Common myeloid progenitor, CD34-positive (primary cell): Measurements from ENCODE around the gene FHAD1.

ENCODE experiments used
- CTCF ChIA-PET: fragments of 350-600 bp; sonication (Branson Sonifier 250); formaldehyde crosslinking; loops from one replicate; lab custom pipeline; 2021; ENCODE audit warnings: antibody characterized with exemption; lab: Charles Lee
- POLR2A ChIA-PET: fragments of 350-600 bp; sonication (Branson Sonifier 250); formaldehyde crosslinking; loops from one replicate; lab custom pipeline; 2021; ENCODE audit warnings: antibody characterized with exemption; lab: Charles Lee
- DNase-seq, 3 donors: peaks; one replicate each; pipeline versions ENCODE4 v3.0.0 to v3.0.0-alpha.2; 2013
- H3K27ac ChIP-seq, 2 experiments: 1 replicate in 1 of 2; 2 replicates in 1 of 2; pipeline ENCODE4 v1.7.0; 2013; ENCODE audit warnings: inconsistent platforms in 2 of 2, low read length in 2 of 2, mild to moderate bottlenecking in 2 of 2, low read depth in 1 of 2, moderate library complexity in 1 of 2; ENCODE audit not compliant: severe bottlenecking in 2 of 2, insufficient read depth in 1 of 2, poor library complexity in 1 of 2
- H3K27me3 ChIP-seq, 5 experiments: replicated peaks in 2 of 5; 1 replicate in 3 of 5; 2 replicates in 2 of 5; pipeline versions ENCODE4 v1.6.1 to v1.7.0; 2013; ENCODE audit warnings: low read length in 4 of 5, mild to moderate bottlenecking in 2 of 5, moderate library complexity in 2 of 5, inconsistent platforms in 1 of 5; ENCODE audit not compliant: insufficient read depth in 5 of 5, control insufficient read depth in 4 of 5
- H3K36me3 ChIP-seq, 4 experiments: 1 replicate in 2 of 4; 2 replicates in 2 of 4; pipeline versions ENCODE4 v1.6.1 to v1.7.0; 2013; ENCODE audit warnings: low read length in 3 of 4, control low read depth in 1 of 4, mild to moderate bottlenecking in 1 of 4; ENCODE audit not compliant: control insufficient read depth in 4 of 4, insufficient read depth in 4 of 4
- H3K4me1 ChIP-seq, 4 experiments: 1 replicate in 3 of 4; 2 replicates in 1 of 4; pipeline versions ENCODE4 v1.6.1 to v1.7.1; 2013; ENCODE audit warnings: low read length in 3 of 4, mild to moderate bottlenecking in 3 of 4, control low read depth in 1 of 4, inconsistent platforms in 1 of 4, moderate library complexity in 1 of 4; ENCODE audit not compliant: control insufficient read depth in 4 of 4, insufficient read depth in 4 of 4; ENCODE audit errors: control extremely low read depth in 1 of 4
- H3K4me3 ChIP-seq, 7 experiments: 1 replicate in 4 of 7; 2 replicates in 3 of 7; pipeline versions ENCODE4 v1.5.1 to v1.7.0; 2013; ENCODE audit warnings: mild to moderate bottlenecking in 7 of 7, low read length in 6 of 7, moderate library complexity in 6 of 7, inconsistent platforms in 2 of 7, low read depth in 2 of 7, control low read depth in 1 of 7; ENCODE audit not compliant: insufficient read depth in 4 of 7, control insufficient read depth in 1 of 7; ENCODE audit errors: extremely low read depth in 1 of 7
- H3K9me3 ChIP-seq, 5 experiments: 1 replicate in 4 of 5; 2 replicates in 1 of 5; pipeline versions ENCODE4 v1.6.1 to v1.7.1; 2013; ENCODE audit warnings: low read length in 4 of 5, mild to moderate bottlenecking in 2 of 5, inconsistent platforms in 1 of 5, low read depth in 1 of 5, moderate library complexity in 1 of 5; ENCODE audit not compliant: control insufficient read depth in 4 of 5, insufficient read depth in 2 of 5; ENCODE audit errors: control extremely low read depth in 1 of 5
- WGBS: methylation state at CpG from one replicate; pipeline ENCODE4 v1.1.5; 2013; ENCODE audit not compliant: insufficient coverage; 5-methylcytosine and 5-hydroxymethylcytosine counted together

Gene FHAD1

DNA sequence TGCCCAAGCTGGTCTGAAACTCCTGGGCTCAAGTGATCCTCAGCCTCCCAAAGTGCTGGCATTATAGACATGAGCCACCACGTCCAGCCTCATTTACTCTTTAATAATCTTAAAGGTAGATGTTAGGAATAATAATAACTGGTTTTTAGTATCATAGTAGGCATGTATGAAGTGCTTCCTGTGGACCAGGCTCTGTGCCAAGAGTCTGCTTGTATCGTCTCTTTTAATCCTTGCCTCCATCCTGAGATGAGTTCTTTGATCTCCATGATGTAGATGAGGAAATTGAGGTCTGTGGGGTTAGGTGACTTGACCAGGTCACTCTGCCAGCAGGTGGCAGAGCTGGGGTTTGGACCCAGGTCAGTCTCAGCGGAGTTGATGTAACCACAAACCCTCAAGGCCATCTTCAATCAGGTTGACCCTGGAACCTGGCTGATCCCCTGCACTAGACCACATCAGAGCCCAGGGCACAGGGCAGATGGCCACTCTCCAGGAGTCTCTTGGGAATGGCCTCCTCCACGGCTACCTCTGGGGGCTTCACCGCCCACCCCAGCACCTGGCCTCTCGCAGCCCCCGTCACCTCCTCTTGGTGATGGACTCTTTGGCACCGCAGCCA is 173.9 kb downstream of the FHAD1 start:
- H3K36me3 ChIP-seq = peaks cover 0 to 39% (median 13%) of the 10 kb centered on the region in 4 experiments
- no peaks in the 10 kb centered on the region for H3K9me3 ChIP-seq
- WGBS = 93% methylated on average over 3 of the region's 8 CpGs
- POLR2A ChIA-PET = no interaction called here
- H3K4me3 ChIP-seq = no peak overlapping the region
- no peak for DNase-seq
- H3K27me3 ChIP-seq = no peaks in the 10 kb centered on the region
- H3K27ac ChIP-seq = no peak overlapping the region
- CTCF ChIA-PET = interaction anchor here (1.0 to 6.0 kb wide), 3 partner anchors 9 to 97 kb away, joined by 3 to 28 read pairs (median 3); no protein-coding TSS in a partner anchor
- H3K4me1 ChIP-seq = peaks cover 3 to 36% (median 20%) of the 10 kb centered on the region in 4 experiments

DNA sequence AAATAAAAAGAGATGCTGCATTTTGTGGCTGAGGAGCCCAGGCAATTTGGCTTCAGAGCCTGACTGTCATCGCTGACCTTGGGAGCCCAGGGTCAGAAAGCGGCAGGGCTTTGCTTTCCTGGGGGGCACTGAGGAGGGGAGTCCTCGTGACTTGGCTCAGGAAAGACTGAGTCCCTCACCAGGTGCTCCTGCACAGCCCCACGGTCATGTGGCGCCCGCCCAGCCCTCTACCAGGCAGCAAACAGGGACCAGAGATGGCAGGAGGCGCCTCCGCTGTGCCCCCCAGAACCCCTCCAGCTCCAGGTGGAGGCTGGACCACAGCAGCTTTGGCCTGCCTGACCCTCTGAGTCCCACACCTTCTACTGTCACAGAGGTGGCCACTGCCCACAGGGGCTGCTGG is 175.8 kb downstream of the FHAD1 start:
- POLR2A ChIA-PET = no interaction called here
- 95% methylated on average over 7 of the region's 8 CpGs for WGBS
- CTCF ChIA-PET = interaction anchor here (0.9 to 6.0 kb wide), 3 partner anchors 11 to 99 kb away, joined by 3 to 28 read pairs (median 5); no protein-coding TSS in a partner anchor

DNA sequence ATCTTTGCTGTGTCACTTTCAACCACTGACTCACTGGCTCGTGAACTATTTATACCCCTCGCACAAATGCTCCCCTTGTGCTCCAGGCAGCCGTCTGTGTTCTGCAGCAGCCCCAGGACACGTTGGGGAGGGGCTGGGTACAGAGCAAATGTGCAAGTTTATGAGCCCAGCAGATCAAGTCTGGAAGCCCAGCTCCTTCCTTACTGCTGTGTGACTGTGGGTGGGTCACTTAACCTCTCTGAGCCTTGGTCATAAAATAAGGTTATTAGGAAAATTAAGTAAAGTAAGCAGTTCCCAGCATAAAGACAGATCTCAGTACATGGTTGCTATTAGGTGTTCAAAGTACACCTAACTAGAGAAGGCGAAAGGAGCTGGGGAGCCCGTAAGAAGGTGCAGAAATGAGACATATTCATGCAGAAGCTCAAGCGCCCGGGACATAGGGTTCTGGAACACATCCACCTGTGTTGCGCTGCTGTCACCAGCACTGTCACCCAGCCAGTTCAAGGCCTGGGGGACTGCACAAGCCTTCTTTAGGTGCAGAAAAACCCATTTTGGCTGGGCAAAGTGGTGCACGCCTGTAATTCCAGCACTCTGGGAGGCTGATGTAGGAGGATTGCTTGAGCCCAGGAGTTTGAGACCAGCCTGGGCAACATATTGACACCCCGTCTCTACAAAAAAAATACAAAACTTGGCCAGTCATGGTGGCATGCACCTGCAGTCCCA is 176.5 kb downstream of the FHAD1 start:
- H3K27me3 ChIP-seq = no peaks in the 10 kb centered on the region
- H3K4me1 ChIP-seq = peaks cover 0 to 17% (median 2%) of the 10 kb centered on the region in 4 experiments
- H3K4me3 ChIP-seq = no peak overlapping the region
- peaks cover 0 to 61% (median 29%) of the 10 kb centered on the region in 4 experiments for H3K36me3 ChIP-seq
- POLR2A ChIA-PET = interaction anchor here (0.7 kb wide), 1 partner anchor 8 kb away, joined by 4 read pairs; no protein-coding TSS in a partner anchor
- 99% methylated on average over 9 of the region's 11 CpGs for WGBS
- no peak overlapping the region for H3K27ac ChIP-seq
- CTCF ChIA-PET = interaction anchor here (0.9 to 6.0 kb wide), 3 partner anchors 11 to 107 kb away, joined by 3 to 28 read pairs (median 3); no protein-coding TSS in a partner anchor
- H3K9me3 ChIP-seq = no peaks in the 10 kb centered on the region
- no peak for DNase-seq

More for the DNA sequence above, 175.8 kb downstream of the FHAD1 start:
- no peak overlapping the region for H3K27ac ChIP-seq
- DNase-seq = no peak
- no peaks in the 10 kb centered on the region for H3K27me3 ChIP-seq
- H3K9me3 ChIP-seq = no peaks in the 10 kb centered on the region
- H3K4me1 ChIP-seq = peaks cover 0 to 17% (median 2%) of the 10 kb centered on the region in 4 experiments
- H3K4me3 ChIP-seq = no peak overlapping the region
- peaks cover 0 to 58% (median 27%) of the 10 kb centered on the region in 4 experiments for H3K36me3 ChIP-seq

DNA sequence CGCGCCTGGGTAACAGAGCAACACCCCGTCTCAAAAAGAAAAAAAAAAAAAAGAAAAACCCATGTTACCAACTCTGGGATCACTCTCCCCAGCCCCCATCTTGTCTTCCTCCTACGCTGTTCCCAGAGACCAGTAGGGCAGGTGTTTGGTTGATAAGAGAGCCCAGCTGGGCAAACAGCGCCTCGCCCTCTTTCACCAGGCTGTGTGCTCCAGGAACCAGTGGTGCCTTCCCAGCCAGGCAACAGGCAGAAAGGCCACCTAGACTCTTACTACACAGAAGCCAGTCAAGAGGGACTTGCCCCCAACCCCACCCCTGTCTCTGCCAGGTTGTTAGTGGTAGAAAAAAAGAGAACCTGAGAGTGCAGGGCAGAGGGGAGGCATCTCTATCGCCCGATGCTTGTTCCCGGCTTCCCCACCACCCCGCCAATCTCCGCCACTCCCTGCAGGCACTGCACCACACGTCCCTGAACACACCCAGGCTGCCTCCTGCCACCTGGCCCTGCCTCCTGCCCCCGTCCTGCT is 177.2 kb downstream of the FHAD1 start:
- CTCF ChIA-PET = interaction anchor here (1.0 to 1.1 kb wide), 2 partner anchors 108 to 120 kb away, joined by 3 read pairs; no protein-coding TSS in a partner anchor

DNA sequence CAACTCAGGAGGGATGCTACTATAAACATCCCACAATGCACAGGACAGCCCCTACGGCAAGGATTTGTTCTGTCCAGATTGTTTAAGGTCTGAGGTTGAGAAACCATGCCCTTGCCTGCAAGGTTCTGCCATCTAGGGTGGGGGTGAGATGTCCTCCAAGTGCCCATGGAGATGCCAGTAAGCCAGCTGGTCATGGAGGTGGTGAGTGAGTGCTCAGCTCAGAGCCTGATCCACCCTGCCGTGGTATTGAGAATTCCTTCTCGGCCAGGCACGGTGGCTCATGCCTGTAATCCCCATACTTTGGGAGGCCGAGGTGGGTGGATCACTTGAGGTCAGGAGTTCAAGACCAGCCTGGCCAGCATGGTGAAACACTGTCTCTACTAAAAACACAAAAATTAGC is 178.0 kb downstream of the FHAD1 start:
- 100% methylated on average over 2 of the region's 5 CpGs for WGBS
- ChIA-PET CTCF (interaction anchor here (1.0 to 5.6 kb wide), 3 partner anchors 101 to 121 kb away, joined by 3 to 36 read pairs (median 3); no protein-coding TSS in a partner anchor), POLR2A (no interaction called here)
- peaks cover 5 to 66% (median 33%) of the 10 kb centered on the region in 4 experiments for H3K36me3 ChIP-seq
- no peak for DNase-seq
- H3K9me3 ChIP-seq = no peaks in the 10 kb centered on the region
- H3K27ac ChIP-seq = no peak overlapping the region
- no peak overlapping the region for H3K4me3 ChIP-seq
- H3K27me3 ChIP-seq = no peaks in the 10 kb centered on the region
- peaks cover 0 to 11% (median 2%) of the 10 kb centered on the region in 4 experiments for H3K4me1 ChIP-seq

More for the DNA sequence above, 177.2 kb downstream of the FHAD1 start:
- DNase-seq = peak in 2 of 3 donors; percentile 54 to 65
- H3K27me3 ChIP-seq = no peaks in the 10 kb centered on the region
- H3K9me3 ChIP-seq = no peaks in the 10 kb centered on the region
- POLR2A ChIA-PET = interaction anchor here (0.7 kb wide), 1 partner anchor 8 kb away, joined by 4 read pairs; no protein-coding TSS in a partner anchor
- no peak overlapping the region for H3K4me3 ChIP-seq
- peaks cover 0 to 11% (median 2%) of the 10 kb centered on the region in 4 experiments for H3K4me1 ChIP-seq
- H3K27ac ChIP-seq = no peak overlapping the region
- WGBS = 67% methylated on average over 8 of the region's 13 CpGs
- H3K36me3 ChIP-seq = peaks cover 0 to 66% (median 32%) of the 10 kb centered on the region in 4 experiments

DNA sequence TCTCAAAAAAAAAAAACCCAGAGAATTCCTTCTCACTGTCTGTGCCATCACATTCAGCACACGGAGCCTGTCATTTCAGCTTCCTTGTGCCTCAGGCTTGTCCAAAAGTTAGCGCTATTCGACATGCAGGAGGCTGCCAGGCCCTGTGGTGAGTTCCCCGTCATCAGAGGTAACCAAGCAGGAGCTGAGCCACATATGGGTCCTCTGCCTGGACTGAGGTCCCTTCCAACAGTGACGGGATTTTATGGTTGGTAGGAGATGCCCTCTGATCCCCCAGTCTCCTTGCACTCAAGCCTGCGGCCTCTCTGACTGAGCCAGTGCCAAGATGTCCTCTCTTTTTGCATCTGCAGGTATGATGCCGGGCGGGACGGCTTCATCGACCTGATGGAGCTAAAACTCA is 178.5 kb downstream of the FHAD1 start:
- no peaks in the 10 kb centered on the region for H3K27me3 ChIP-seq
- no peak overlapping the region for H3K27ac ChIP-seq
- no peak overlapping the region for H3K4me3 ChIP-seq
- no peak for DNase-seq
- WGBS = 94% methylated on average over 8 of the region's 10 CpGs
- ChIA-PET POLR2A (interaction anchor here (0.7 kb wide), 1 partner anchor 25 kb away, joined by 3 read pairs; no protein-coding TSS in a partner anchor), CTCF (interaction anchor here (1.3 to 5.6 kb wide), 2 partner anchors 101 to 108 kb away, joined by 3 to 36 read pairs; no protein-coding TSS in a partner anchor)
- H3K4me1 ChIP-seq = peaks cover 0 to 11% (median 2%) of the 10 kb centered on the region in 4 experiments
- peaks cover 5 to 66% (median 34%) of the 10 kb centered on the region in 4 experiments for H3K36me3 ChIP-seq
- H3K9me3 ChIP-seq = no peaks in the 10 kb centered on the region
